Measurements from ENCODE around the gene SBK3. TPM values are rescaled to one million over a fixed set of nuclear protein-coding genes. Genes with fewer than 3 reads are reported as not detected.

The SBK3 gene
- polyA plus RNA-seq, 1 donor (not counting 4 experiments of a cell fraction or from before 2014, with no cell fraction given), result not detected

DNA sequence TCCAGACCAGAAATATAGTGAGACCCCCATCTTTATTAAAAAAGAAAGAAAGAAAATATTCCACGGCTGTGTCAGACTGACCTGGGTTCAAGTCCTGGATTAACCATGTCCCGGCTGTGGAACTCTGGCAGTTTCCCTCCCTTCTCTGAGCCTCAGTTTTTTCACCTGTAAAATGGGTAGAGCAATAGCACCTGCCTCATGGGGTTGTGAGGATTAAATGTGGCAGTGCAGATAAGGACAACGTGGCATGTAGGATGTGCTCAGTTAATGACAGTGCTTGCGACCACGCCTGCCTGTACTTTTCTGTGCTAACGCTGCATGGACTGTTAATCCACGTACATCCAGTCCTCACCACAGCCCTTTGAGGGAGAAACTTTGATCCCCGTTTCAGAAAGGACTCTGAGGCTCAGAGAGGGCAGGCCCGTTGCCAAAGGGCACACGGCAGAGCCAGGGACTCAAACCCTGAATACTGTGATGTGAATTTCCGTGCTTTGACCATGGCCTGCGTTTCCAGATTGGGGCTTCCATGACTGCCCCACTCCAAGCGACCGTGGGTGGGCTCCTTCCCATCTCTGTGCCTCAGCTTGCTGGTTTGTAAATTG, 24.6 kb downstream of the SBK3 start:
- DNase-seq (ENCODE audit: low read depth, low spot score), result no peak
- Histone ChIP-seq H3K9ac (ENCODE audit: control insufficient read depth, extremely low read depth, insufficient read depth, low read length) (no peak overlapping the region), H3K79me2 (ENCODE audit: control insufficient read depth, insufficient read depth, low read length) (no peaks in the 10 kb centered on the region), H3K4me2 (ENCODE audit: control insufficient read depth, extremely low read depth, insufficient read depth, low read depth, low read length) (no peak overlapping the region), H3K36me3 (ENCODE audit: control insufficient read depth in 2 of 2, extremely low read depth in 1 of 2, insufficient read depth in 2 of 2, low read length in 2 of 2) (no peaks in the 10 kb centered on the region), H3K27ac (ENCODE audit: control insufficient read depth, insufficient read depth, low read length) (no peak overlapping the region), H3K9me1 (ENCODE audit: control insufficient read depth, extremely low read depth, insufficient read depth, low read length) (no peaks in the 10 kb centered on the region), H2AFZ (ENCODE audit: control insufficient read depth, low read length) (no peak overlapping the region), H3K9me3 (ENCODE audit: control insufficient read depth, low read depth, low read length) (peaks cover 2% of the 10 kb centered on the region), H3K27me3 (ENCODE audit: control insufficient read depth, extremely low read depth, insufficient read depth, low read length) (no peaks in the 10 kb centered on the region), H3K4me1 (ENCODE audit: control insufficient read depth, extremely low read depth, insufficient read depth, low read length) (no peaks in the 10 kb centered on the region), H4K20me1 (ENCODE audit: control insufficient read depth, extremely low read depth, insufficient read depth, low read length) (no peaks in the 10 kb centered on the region), H3K4me3 (ENCODE audit: control insufficient read depth in 2 of 3, extremely low read depth in 1 of 3, insufficient read depth in 2 of 3, low read depth in 1 of 3, low read length in 3 of 3) (no peak overlapping the region)
- TF ChIP-seq CTCF (optimal IDR thresholded peaks at IDR 0.05 in 1 of 3, IDR thresholded peaks at IDR 0.05 in 1 of 3, conservative IDR thresholded peaks at IDR 0.05 in 1 of 3; ENCODE audit: extremely low read depth in 1 of 3, insufficient read depth in 2 of 3, low read length in 3 of 3) (no peak), EZH2 (IDR thresholded peaks at IDR 0.05; ENCODE audit: low read length) (no peak)
- dilution Hi-C loops (cut with MboI; ENCODE audit: extremely low pct_ligation_motif_present, low sequenced_read_pairs), result no loop called here
- FAIRE-seq, result no peak

DNA sequence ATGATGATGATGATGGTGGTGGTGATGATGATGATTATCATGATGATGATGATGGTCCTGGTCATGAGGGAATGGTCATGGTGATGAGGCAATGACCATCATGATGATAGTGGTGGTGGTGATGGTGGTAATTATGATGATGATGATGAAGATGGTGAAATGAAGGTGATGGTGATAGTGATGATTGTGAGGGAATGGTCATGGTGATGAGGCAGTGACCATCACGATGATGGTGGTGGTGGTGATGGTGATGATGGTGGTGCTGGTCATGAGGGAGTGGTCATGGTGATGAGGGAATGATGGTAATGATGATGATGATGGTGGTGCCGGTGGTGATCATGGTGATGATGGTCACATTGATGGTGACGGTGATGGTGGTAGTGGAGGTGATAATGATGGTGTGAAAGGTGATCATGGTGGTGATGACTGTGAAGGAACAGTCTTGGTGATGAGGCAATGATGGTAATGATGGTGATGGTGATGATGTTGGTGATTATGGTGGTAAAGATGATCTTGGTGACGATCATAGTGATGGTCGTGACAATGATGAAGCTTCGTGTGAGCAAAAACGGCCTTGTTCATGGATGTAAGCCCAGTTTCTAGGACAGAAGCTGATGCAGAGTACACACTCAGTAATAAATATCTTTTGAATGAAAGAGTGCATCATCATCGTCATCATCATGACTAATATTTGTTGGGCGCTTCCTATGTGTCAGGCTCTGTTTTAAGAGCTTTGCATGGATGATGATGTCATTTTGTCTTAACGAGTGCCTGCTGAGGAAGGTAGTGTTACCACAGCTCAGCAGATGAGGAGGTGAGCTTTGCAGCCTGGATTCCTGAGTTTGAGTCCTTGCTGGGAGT, 25.7 kb downstream of the SBK3 start:
- FAIRE-seq, result no peak
- dilution Hi-C loops (cut with MboI; ENCODE audit: extremely low pct_ligation_motif_present, low sequenced_read_pairs), result no loop called here
- Histone ChIP-seq H3K9me3 (ENCODE audit: control insufficient read depth, low read depth, low read length) (peaks cover 2% of the 10 kb centered on the region), H3K4me2 (ENCODE audit: control insufficient read depth, extremely low read depth, insufficient read depth, low read depth, low read length) (no peak overlapping the region), H3K9me1 (ENCODE audit: control insufficient read depth, extremely low read depth, insufficient read depth, low read length) (no peaks in the 10 kb centered on the region), H3K27ac (ENCODE audit: control insufficient read depth, insufficient read depth, low read length) (no peak overlapping the region), H4K20me1 (ENCODE audit: control insufficient read depth, extremely low read depth, insufficient read depth, low read length) (no peaks in the 10 kb centered on the region), H3K4me1 (ENCODE audit: control insufficient read depth, extremely low read depth, insufficient read depth, low read length) (no peaks in the 10 kb centered on the region), H3K4me3 (ENCODE audit: control insufficient read depth in 2 of 3, extremely low read depth in 1 of 3, insufficient read depth in 2 of 3, low read depth in 1 of 3, low read length in 3 of 3) (no peak overlapping the region), H3K27me3 (ENCODE audit: control insufficient read depth, extremely low read depth, insufficient read depth, low read length) (no peaks in the 10 kb centered on the region), H3K36me3 (ENCODE audit: control insufficient read depth in 2 of 2, extremely low read depth in 1 of 2, insufficient read depth in 2 of 2, low read length in 2 of 2) (no peaks in the 10 kb centered on the region), H3K79me2 (ENCODE audit: control insufficient read depth, insufficient read depth, low read length) (no peaks in the 10 kb centered on the region), H2AFZ (ENCODE audit: control insufficient read depth, low read length) (no peak overlapping the region), H3K9ac (ENCODE audit: control insufficient read depth, extremely low read depth, insufficient read depth, low read length) (no peak overlapping the region)
- TF ChIP-seq EZH2 (IDR thresholded peaks at IDR 0.05; ENCODE audit: low read length) (no peak), CTCF (optimal IDR thresholded peaks at IDR 0.05 in 1 of 3, IDR thresholded peaks at IDR 0.05 in 1 of 3, conservative IDR thresholded peaks at IDR 0.05 in 1 of 3; ENCODE audit: extremely low read depth in 1 of 3, insufficient read depth in 2 of 3, low read length in 3 of 3) (no peak)
- DNase-seq (ENCODE audit: low read depth, low spot score), result peak; percentile 35

Measured in keratinocyte (primary cell).